Heart left ventricle (tissue), 16 donors: ENCODE measurements around the gene TF. TPM values are rescaled to one million over a fixed set of nuclear protein-coding genes. Genes with fewer than 3 reads are reported as not detected.

Experiments used
- ATAC-seq, 4 donors: fragments of 200-7000 bp; cut with Tn5 transposase; one replicate each; pipeline ENCODE4 v1.9.1; 2020 to 2022; ENCODE audit warnings: moderate library complexity in 4 of 4, mild to moderate bottlenecking in 3 of 4, moderate number of reproducible peaks in 1 of 4
- DNase-seq, 5 donors: peaks; one replicate each; pipeline ENCODE4 v3.0.0-alpha.2; 2020
- H3K27ac ChIP-seq, 12 donors: fragments of 200-600 bp; sonication (generic) in 4 of 12; one replicate each; pipeline versions ENCODE4 v1.5.0 to v1.8.0; 2016 to 2022; ENCODE audit warnings: mild to moderate bottlenecking in 2 of 12
- H3K27me3 ChIP-seq, 9 donors: fragments of 200-600 bp; sonication (generic) in 2 of 9; one replicate each; pipeline versions ENCODE4 v1.5.1 to v1.8.0; 2016 to 2022; ENCODE audit warnings: mild to moderate bottlenecking in 3 of 9
- H3K36me3 ChIP-seq, 9 donors: fragments of 200-600 bp; sonication (generic) in 2 of 9; one replicate each; pipeline versions ENCODE4 v1.5.0 to v1.8.0; 2018 to 2022; ENCODE audit warnings: mild to moderate bottlenecking in 2 of 9
- H3K4me1 ChIP-seq, 12 donors: fragments of 200-600 bp; sonication (generic) in 4 of 12; one replicate each; pipeline versions ENCODE4 v1.5.0 to v1.8.0; 2016 to 2022; ENCODE audit warnings: mild to moderate bottlenecking in 3 of 12
- H3K4me3 ChIP-seq, 12 donors: fragments of 200-600 bp; sonication (generic) in 4 of 12; one replicate each; pipeline versions ENCODE4 v1.5.0 to v1.8.0; 2017 to 2022; ENCODE audit warnings: mild to moderate bottlenecking in 9 of 12, moderate library complexity in 4 of 12
- H3K9me3 ChIP-seq, 12 donors: fragments of 200-600 bp; sonication (generic) in 4 of 12; one replicate each; pipeline versions ENCODE4 v1.5.0 to v1.8.0; 2016 to 2022; ENCODE audit warnings: mild to moderate bottlenecking in 1 of 12
- CTCF ChIP-seq, 12 donors: fragments of 200-600 bp; sonication (generic) in 4 of 12; IDR thresholded peaks; one replicate each; pipeline versions ENCODE4 v1.5.0 to v1.8.0; 2018 to 2022; ENCODE audit warnings: antibody characterized with exemption in 12 of 12, mild to moderate bottlenecking in 5 of 12
- POLR2A ChIP-seq, 2 donors: fragments of 450-650 bp; IDR thresholded peaks; one replicate each; pipeline ENCODE4 v1.6.1; 2017; ENCODE audit warnings: antibody characterized with exemption in 2 of 2, mild to moderate bottlenecking in 2 of 2, moderate library complexity in 2 of 2
- WGBS, 4 donors: extraction: QIAGEN DNeasy Blood & Tissue Kit in 2 of 4; methylation state at CpG; one replicate each; pipeline versions ENCODE4 v1.1.5 to v1.1.7; 2013 to 2018; 5-methylcytosine and 5-hydroxymethylcytosine counted together
- intact Hi-C, 10 donors: fragments of 100-400 bp; cut with DNase I; formaldehyde crosslinking; loops; one replicate each; pipeline versions ENCODE4 v1.11.1 to v1.14.2; 2022
- polyA plus RNA-seq, 2 donors: library from polyadenylated mRNA; stranded (reverse); fragments of 200-250 nt; gene quantifications; one replicate each; pipeline ENCODE4 v1.2.3, GENCODE V29; 2013
- total RNA-seq, 9 donors: library from RNA; depleted of rRNA in 2 of 9; stranded (reverse); fragments of >200 nt in 2 of 9; fragmentation: NEBNext Ultra II Directional in 3 of 9; extraction: Animal tissue kit (Norgen Biotek cat#: 25700) in 3 of 9; gene quantifications; one replicate each; pipeline versions ENCODE4 v1.1.0 to v1.2.4, GENCODE V29; 2016 to 2023
- donor health status: ischemic (EF 13 %, LVEDD 7.1; RV severe dilation, severe dysfunction).
- donor health status: healthy with polysubstance abuse.
- donor health status: DM: no; HTN: yes; CAD: no.
- donor health status: DM: no; HTN: no; CAD: no.
- donor health status: ischemic (EF 25% LVEDD 6.9; RV normal size, moderate dysfunction).
- donor health status: ischemic (EF 25% LVEDD 5.7; RV mildly dilated, moderate dysfunction).
- donor health status: healthy.
- donor health status: DM: yes; HTN: yes; CAD: no.
- donor health status: ischemic (EF 35%, LVEDD 5.7; RV mildly dilated, moderate dysfunction).
- donor health status: nonischemic (EF 11% LVEDD 7.7; RV severe dilation, severe dysfunction).
- donor health status: DM: yes; HTN: yes; CAD: no.
- donor health status: PGD.
- donor health status: ischemic (EF 29% LVEDD 5.4; RV normal size, mild dysfunction).
- donor health status: nonischemic (EF 23%, LVEDD 6.1; RV moderate dilation, normal function).

TF gene
- total and polyA plus RNA-seq, 11 donors, result 0.86 to 76.0 (median 2.4) TPM; not detected in 1

GRCh38 chr3:133734305-133734704 is 11.9 kb upstream of the TF start:
- no peak for DNase-seq
- H3K4me3 ChIP-seq, result no peak overlapping the region
- ATAC-seq, result no peak
- H3K9me3 ChIP-seq, result peaks cover 0 to 5% (median 0%) of the 10 kb centered on the region in 12 donors
- peaks cover 0 to 3% (median 0%) of the 10 kb centered on the region in 9 donors for H3K27me3 ChIP-seq
- H3K36me3 ChIP-seq, result no peaks in the 10 kb centered on the region
- no peaks in the 10 kb centered on the region for H3K4me1 ChIP-seq
- TF ChIP-seq CTCF (IDR thresholded peaks at IDR 0.05), result no peak
- TF ChIP-seq POLR2A (IDR thresholded peaks at IDR 0.05), result no peak
- intact Hi-C loops, result no loop called here
- no peak overlapping the region for H3K27ac ChIP-seq
- 14 to 68% (median 61%) methylated on average over 1 of the region's 1 CpG for WGBS, 4 donors

GRCh38 chr3:133742351-133743091 is 3.7 kb upstream of the TF start:
- ATAC-seq, result no peak
- H3K9me3 ChIP-seq, result peaks cover 0 to 11% (median 0%) of the 10 kb centered on the region in 12 donors
- no peak for TF ChIP-seq POLR2A (IDR thresholded peaks at IDR 0.05)
- no peak for TF ChIP-seq CTCF (IDR thresholded peaks at IDR 0.05)
- H3K27ac ChIP-seq, result no peak overlapping the region
- peaks cover 0 to 21% (median 10%) of the 10 kb centered on the region in 9 donors for H3K27me3 ChIP-seq
- H3K4me3 ChIP-seq, result no peak overlapping the region
- H3K36me3 ChIP-seq, result no peaks in the 10 kb centered on the region
- H3K4me1 ChIP-seq, result peaks cover 0 to 11% (median 0%) of the 10 kb centered on the region in 12 donors
- no peak for DNase-seq
- WGBS, 4 donors, result 54 to 65% (median 60%) methylated on average over 9 of the region's 9 CpGs
- intact Hi-C loops, result no loop called here

- H3K27ac ChIP-seq, result no peak overlapping the region
- peaks cover 0 to 6% (median 0%) of the 10 kb centered on the region in 12 donors for H3K9me3 ChIP-seq
- peaks cover 0 to 11% (median 0%) of the 10 kb centered on the region in 12 donors for H3K4me1 ChIP-seq
- 69 to 83% (median 76%) methylated on average over 5 of the region's 5 CpGs for WGBS, 4 donors
- peaks cover 0 to 22% (median 10%) of the 10 kb centered on the region in 9 donors for H3K27me3 ChIP-seq
- intact Hi-C loops, result no loop called here
- no peak for TF ChIP-seq CTCF (IDR thresholded peaks at IDR 0.05)
- no peak for TF ChIP-seq POLR2A (IDR thresholded peaks at IDR 0.05)
- ATAC-seq, result no peak
- H3K4me3 ChIP-seq, result no peak overlapping the region
- no peaks in the 10 kb centered on the region for H3K36me3 ChIP-seq
- no peak for DNase-seq
Measured at GRCh38 chr3:133744241-133744640, 2.0 kb upstream of the TF start.

- H3K4me3 ChIP-seq, result no peak overlapping the region
- H3K36me3 ChIP-seq, result no peaks in the 10 kb centered on the region
- peaks cover 0 to 3% (median 0%) of the 10 kb centered on the region in 12 donors for H3K9me3 ChIP-seq
- ATAC-seq (no peak), DNase-seq (no peak)
- intact Hi-C loops, result no loop called here
- 93 to 96% (median 94%) methylated on average over 4 of the region's 4 CpGs for WGBS, 4 donors
- no peak overlapping the region for H3K27ac ChIP-seq
- no peak for TF ChIP-seq CTCF (IDR thresholded peaks at IDR 0.05)
- TF ChIP-seq POLR2A (IDR thresholded peaks at IDR 0.05), result no peak
- H3K27me3 ChIP-seq, result peaks cover 0 to 22% (median 10%) of the 10 kb centered on the region in 9 donors
- H3K4me1 ChIP-seq, result peaks cover 0 to 11% (median 0%) of the 10 kb centered on the region in 12 donors
Measured at GRCh38 chr3:133745108-133745507, 1.1 kb upstream of the TF start.
